Body of pancreas (tissue), 4 donors: ENCODE results near the gene BABAM2.

Source experiments
- CTCF ChIP-seq, 7 experiments: fragments of 450-650 bp in 4 of 7; fragments of 200-600 bp in 3 of 7; sonication (generic) in 3 of 7; IDR thresholded peaks; one replicate each; pipeline ENCODE4 v1.5.1; 2016 to 2019; ENCODE audit warnings: antibody characterized with exemption in 7 of 7
- POLR2A ChIP-seq, 3 donors: fragments of 450-650 bp; IDR thresholded peaks; one replicate each; pipeline ENCODE4 v1.6.1; 2016; ENCODE audit warnings: antibody characterized with exemption in 3 of 3, mild to moderate bottlenecking in 2 of 3

- no peak for TF ChIP-seq POLR2A (IDR thresholded peaks at IDR 0.05)
- no peak for TF ChIP-seq CTCF (IDR thresholded peaks at IDR 0.05)
Measured at GRCh38 chr2:28103611-28104010, 213.1 kb downstream of the BABAM2 start.
